Measurements from ENCODE around the gene VPS13D. TPM values are rescaled to one million over a fixed set of nuclear protein-coding genes. Genes with fewer than 3 reads are reported as not detected.
A peak's percentile ranks its signal among the peaks of the same experiment; 100 is the strongest.

Gene VPS13D
- total RNA-seq, 1 donor from 2014 or later: 77.8 TPM

DNA sequence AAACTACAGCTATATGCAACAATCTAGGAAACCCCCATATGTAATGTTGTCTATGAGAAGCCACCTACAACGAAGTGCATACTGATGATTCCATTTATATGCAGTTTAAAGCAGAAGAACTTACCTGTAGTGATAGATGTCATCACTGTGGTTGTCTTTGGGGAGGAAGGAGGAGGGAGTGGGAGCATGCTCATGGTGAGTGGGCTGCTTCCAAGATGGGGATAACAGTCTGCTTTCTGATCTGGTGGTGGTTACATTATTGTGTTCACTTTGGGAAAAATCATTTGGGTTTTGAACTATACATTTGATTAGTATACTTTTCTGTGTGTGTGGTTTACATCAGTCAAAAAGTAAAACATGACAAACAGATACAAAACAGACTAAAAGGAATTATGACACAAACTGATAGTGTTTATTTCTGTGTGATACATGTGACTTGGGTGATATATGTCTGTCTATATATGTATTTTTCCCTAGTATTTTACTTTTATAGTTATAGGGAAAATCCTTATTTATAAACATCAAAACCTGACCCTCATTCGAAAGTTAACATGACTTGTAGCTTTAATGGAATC, 184.7 kb downstream of the VPS13D start:
- no peaks in the 10 kb centered on the region for H3K27me3 Mint-ChIP-seq (ENCODE audit: low read depth)
- TF ChIP-seq, protein P1, sequence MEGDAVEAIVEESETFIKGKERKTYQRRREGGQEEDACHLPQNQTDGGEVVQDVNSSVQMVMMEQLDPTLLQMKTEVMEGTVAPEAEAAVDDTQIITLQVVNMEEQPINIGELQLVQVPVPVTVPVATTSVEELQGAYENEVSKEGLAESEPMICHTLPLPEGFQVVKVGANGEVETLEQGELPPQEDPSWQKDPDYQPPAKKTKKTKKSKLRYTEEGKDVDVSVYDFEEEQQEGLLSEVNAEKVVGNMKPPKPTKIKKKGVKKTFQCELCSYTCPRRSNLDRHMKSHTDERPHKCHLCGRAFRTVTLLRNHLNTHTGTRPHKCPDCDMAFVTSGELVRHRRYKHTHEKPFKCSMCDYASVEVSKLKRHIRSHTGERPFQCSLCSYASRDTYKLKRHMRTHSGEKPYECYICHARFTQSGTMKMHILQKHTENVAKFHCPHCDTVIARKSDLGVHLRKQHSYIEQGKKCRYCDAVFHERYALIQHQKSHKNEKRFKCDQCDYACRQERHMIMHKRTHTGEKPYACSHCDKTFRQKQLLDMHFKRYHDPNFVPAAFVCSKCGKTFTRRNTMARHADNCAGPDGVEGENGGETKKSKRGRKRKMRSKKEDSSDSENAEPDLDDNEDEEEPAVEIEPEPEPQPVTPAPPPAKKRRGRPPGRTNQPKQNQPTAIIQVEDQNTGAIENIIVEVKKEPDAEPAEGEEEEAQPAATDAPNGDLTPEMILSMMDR (IDR thresholded peaks at IDR 0.05; ENCODE audit: unreplicated experiment): no peak
- DNase-seq (ENCODE audit: low spot score in 2 of 2, unreplicated experiment in 2 of 2): no peak
- peaks cover 23% of the 10 kb centered on the region for H3K9me3 Mint-ChIP-seq
- H3K36me3 Mint-ChIP-seq: peaks cover 84% of the 10 kb centered on the region
- no peak overlapping the region for H3K4me3 Mint-ChIP-seq
- peaks cover 20% of the 10 kb centered on the region for H3K4me1 Mint-ChIP-seq
- no peak overlapping the region for H3K27ac Mint-ChIP-seq

DNA sequence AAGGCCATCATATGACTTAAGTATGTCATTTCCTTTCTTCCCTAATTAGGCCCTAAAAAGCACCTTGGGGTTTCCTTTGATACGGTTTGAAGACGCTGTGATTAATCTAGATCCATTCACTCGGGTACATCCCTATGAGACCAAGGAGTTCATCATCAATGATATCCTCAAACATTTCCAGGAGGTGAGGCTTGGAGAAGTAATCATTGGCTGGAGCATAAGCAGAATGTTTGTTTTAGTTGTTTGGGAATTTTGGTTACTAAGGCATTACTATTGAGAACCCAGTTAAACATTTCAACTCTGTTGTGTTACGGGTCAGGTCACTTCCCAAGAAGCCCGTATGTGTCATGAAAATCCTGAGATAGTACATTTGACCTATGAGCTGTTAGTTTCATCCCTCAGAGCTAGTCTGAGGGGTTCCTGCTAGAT, 185.2 kb downstream of the VPS13D start:
- H3K36me3 Mint-ChIP-seq: peaks cover 80% of the 10 kb centered on the region
- H3K4me3 Mint-ChIP-seq: no peak overlapping the region
- no peaks in the 10 kb centered on the region for H3K27me3 Mint-ChIP-seq (ENCODE audit: low read depth)
- no peak for DNase-seq (ENCODE audit: low spot score in 2 of 2, unreplicated experiment in 2 of 2)
- H3K9me3 Mint-ChIP-seq: peaks cover 21% of the 10 kb centered on the region
- TF ChIP-seq, protein P1 (IDR thresholded peaks at IDR 0.05; ENCODE audit: unreplicated experiment): no peak
- H3K4me1 Mint-ChIP-seq: peaks cover 16% of the 10 kb centered on the region
- H3K27ac Mint-ChIP-seq: no peak overlapping the region

DNA sequence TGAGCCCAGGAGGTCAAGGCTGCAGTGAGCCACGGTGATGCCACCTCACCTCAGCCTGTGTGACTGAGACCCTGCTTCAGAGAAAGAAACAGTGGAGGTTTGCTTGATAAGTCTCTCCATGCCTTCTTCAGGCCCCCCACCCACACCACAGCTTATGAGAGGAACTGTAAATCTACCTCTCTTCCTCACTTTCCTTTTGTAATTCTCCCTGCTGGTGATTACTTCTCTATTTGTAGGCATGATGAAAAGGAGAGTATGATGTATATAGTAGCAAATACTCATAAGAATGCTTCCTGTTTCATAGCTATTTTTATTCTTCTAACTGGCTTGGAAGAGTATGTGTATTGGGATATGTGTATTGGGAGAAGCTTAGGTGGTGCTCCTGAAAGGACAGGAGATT, 186.3 kb downstream of the VPS13D start:
- DNase-seq (ENCODE audit: low spot score in 2 of 2, unreplicated experiment in 2 of 2): no peak
- Mint-ChIP-seq H3K4me1 (peaks cover 23% of the 10 kb centered on the region), H3K36me3 (peaks cover 73% of the 10 kb centered on the region), H3K27me3 (ENCODE audit: low read depth) (no peaks in the 10 kb centered on the region), H3K9me3 (peaks cover 17% of the 10 kb centered on the region), H3K4me3 (no peak overlapping the region), H3K27ac (peak overlapping the region; percentile 33)
- TF ChIP-seq, protein P1 (IDR thresholded peaks at IDR 0.05; ENCODE audit: unreplicated experiment): no peak

DNA sequence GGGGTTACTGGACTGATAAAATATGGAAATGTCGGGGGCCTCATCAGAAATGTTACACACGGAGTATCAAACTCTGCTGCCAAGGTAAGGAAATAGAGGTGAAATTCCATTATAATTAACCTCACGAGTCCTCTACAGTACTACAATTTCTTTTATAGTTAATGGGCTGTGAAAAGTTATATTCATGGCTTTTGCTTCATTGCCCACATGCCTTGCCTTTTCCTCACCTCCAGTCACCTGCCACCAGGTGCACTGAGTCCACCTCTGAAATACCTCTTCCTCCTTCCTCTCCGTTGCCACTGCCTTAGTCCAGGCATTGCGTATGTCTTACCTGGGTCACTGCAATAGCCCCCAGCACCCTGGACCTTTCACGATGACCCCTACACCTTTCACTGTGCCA, 186.9 kb downstream of the VPS13D start:
- Mint-ChIP-seq H3K27ac (peak overlapping the region; percentile 47), H3K4me3 (no peak overlapping the region), H3K9me3 (peaks cover 16% of the 10 kb centered on the region), H3K4me1 (peaks cover 30% of the 10 kb centered on the region), H3K36me3 (peaks cover 68% of the 10 kb centered on the region), H3K27me3 (ENCODE audit: low read depth) (no peaks in the 10 kb centered on the region)
- DNase-seq (ENCODE audit: low spot score in 2 of 2, unreplicated experiment in 2 of 2): no peak
- TF ChIP-seq, protein P1 (IDR thresholded peaks at IDR 0.05; ENCODE audit: unreplicated experiment): no peak

DNA sequence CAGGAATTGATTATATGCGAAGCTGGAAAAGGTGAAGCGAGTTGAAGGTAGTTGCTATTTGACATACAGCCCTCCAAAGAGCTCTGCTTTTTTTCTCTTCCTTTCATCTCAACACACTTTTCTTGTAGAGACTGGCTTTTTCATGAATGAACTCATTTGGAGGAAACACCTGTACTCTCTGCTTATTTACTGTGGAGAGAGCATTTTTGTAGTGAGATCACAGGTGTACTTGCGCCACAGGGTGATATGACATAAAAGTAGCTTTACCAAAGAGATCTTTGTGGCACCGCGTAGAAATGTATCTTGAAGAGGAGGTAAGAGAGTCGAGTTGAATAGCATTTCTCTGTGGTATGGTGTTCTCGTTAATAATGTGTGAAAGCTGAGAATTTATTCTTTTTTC, 187.6 kb downstream of the VPS13D start:
- Mint-ChIP-seq H3K27me3 (ENCODE audit: low read depth) (no peaks in the 10 kb centered on the region), H3K27ac (peak overlapping the region; percentile 47), H3K4me3 (no peak overlapping the region), H3K36me3 (peaks cover 63% of the 10 kb centered on the region), H3K4me1 (peaks cover 36% of the 10 kb centered on the region), H3K9me3 (peaks cover 9% of the 10 kb centered on the region)
- TF ChIP-seq, protein P1 (IDR thresholded peaks at IDR 0.05; ENCODE audit: unreplicated experiment): no peak
- DNase-seq (ENCODE audit: low spot score in 2 of 2, unreplicated experiment in 2 of 2): no peak

DNA sequence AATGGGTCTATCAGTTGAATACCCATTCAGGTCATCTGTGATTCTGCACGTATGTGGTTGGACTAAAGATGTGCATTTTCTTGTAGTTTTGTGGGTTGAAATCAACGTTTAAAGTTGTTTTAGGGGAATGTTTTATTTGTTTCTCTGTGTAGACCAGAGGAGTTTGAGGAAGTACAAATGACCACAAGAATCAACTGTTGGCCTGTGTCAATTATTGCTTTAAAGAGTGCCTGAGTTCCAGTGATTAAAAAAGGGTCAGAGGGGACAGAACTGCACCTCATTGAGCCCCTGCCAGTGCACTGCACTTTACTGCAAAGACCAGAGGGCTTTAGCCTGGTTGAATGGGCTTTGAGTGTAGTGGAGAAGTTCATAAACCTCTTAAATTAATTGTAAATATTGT, 190.3 kb downstream of the VPS13D start:
- peaks cover 58% of the 10 kb centered on the region for H3K4me1 Mint-ChIP-seq
- H3K27me3 Mint-ChIP-seq (ENCODE audit: low read depth): no peaks in the 10 kb centered on the region
- TF ChIP-seq, protein P1 (IDR thresholded peaks at IDR 0.05; ENCODE audit: unreplicated experiment): no peak
- H3K27ac Mint-ChIP-seq: peak overlapping the region; percentile 74
- no peak overlapping the region for H3K4me3 Mint-ChIP-seq
- peaks cover 40% of the 10 kb centered on the region for H3K36me3 Mint-ChIP-seq
- no peaks in the 10 kb centered on the region for H3K9me3 Mint-ChIP-seq
- DNase-seq (ENCODE audit: low spot score in 2 of 2, unreplicated experiment in 2 of 2): no peak

Data from mesothelial cell of epicardium (in vitro differentiated cells).